IMR-90 (cell line): ENCODE measurements around the gene GIT1. TPM values are rescaled to one million over a fixed set of nuclear protein-coding genes. Genes with fewer than 3 reads are reported as not detected.
A peak's percentile ranks its signal among the peaks of the same experiment; 100 is the strongest.

Source experiments
- ATAC-seq: fragments of 200-7000 bp; cut with Tn5 transposase; 2 replicates; pipeline ENCODE4 v1.9.1; 2020; ENCODE audit warnings: low read depth, mild to moderate bottlenecking, moderate library complexity
- BruUV-seq: library from RNA; stranded (reverse); fragments of 400-500 nt; replicated peaks from 2 replicates; lab custom pipeline; 2021; lab: Mats Ljungman, UMichigan
- CTCF ChIA-PET: fragments of 300-600 bp; formaldehyde crosslinking; extraction: SDS; loops from one replicate; lab custom pipeline; 2021; ENCODE audit warnings: antibody characterized with exemption; lab: Yijun Ruan, JAX
- POLR2A ChIA-PET: fragments of 300-600 bp; sonication (Branson Sonifier 250); formaldehyde crosslinking; loops from one replicate; lab custom pipeline; 2022; ENCODE audit warnings: antibody characterized with exemption; ENCODE audit not compliant: unreplicated experiment; lab: Charles Lee
- DNase-seq: peaks from one replicate; pipeline ENCODE4 v3.0.0; 2013
- H2AFZ ChIP-seq: replicated peaks from 2 replicates; pipeline ENCODE3; 2013; ENCODE audit warnings: low read length, mild to moderate bottlenecking; ENCODE audit not compliant: poor library complexity
- H2AK5ac ChIP-seq: 2 replicates; pipeline ENCODE4 v1.6.1; 2013; ENCODE audit warnings: low read depth, low read length, inconsistent platforms
- H2AK9ac ChIP-seq: replicated peaks from 2 replicates; pipeline ENCODE3; 2013; ENCODE audit warnings: mild to moderate bottlenecking, low read depth, low read length, moderate library complexity; ENCODE audit not compliant: poor library complexity
- H2BK120ac ChIP-seq: 2 replicates; pipeline ENCODE4 v1.6.1; 2013; ENCODE audit warnings: low read depth, low read length, inconsistent platforms
- H2BK15ac ChIP-seq: 3 replicates; pipeline ENCODE4 v1.6.1; 2013; ENCODE audit warnings: low read depth, low read length, inconsistent platforms
- H2BK20ac ChIP-seq: 2 replicates; pipeline ENCODE4 v1.6.1; 2013; ENCODE audit warnings: low read depth, mild to moderate bottlenecking, inconsistent platforms, low read length, moderate library complexity
- H2BK5ac ChIP-seq: 2 replicates; pipeline ENCODE4 v1.6.1; 2013; ENCODE audit warnings: mild to moderate bottlenecking, low read depth, low read length, inconsistent platforms; ENCODE audit not compliant: poor library complexity, severe bottlenecking
- H3K14ac ChIP-seq: replicated peaks from 2 replicates; pipeline ENCODE4 v1.6.1; 2013; ENCODE audit warnings: low read depth, low read length, inconsistent platforms
- H3K18ac ChIP-seq: 2 replicates; pipeline ENCODE4 v1.6.1; 2013; ENCODE audit warnings: low read depth, low read length, control low read depth
- H3K23ac ChIP-seq: 2 replicates; pipeline ENCODE4 v1.6.1; 2013; ENCODE audit warnings: low read depth, low read length, inconsistent platforms
- H3K27ac ChIP-seq: 2 replicates; pipeline ENCODE4 v1.5.1; 2013; ENCODE audit warnings: mild to moderate bottlenecking, control low read depth, low read length; ENCODE audit not compliant: insufficient read depth
- H3K27me3 ChIP-seq: 2 replicates; pipeline ENCODE4 v1.6.1; 2013; ENCODE audit warnings: low read length; ENCODE audit not compliant: control insufficient read depth, insufficient read depth
- H3K36me3 ChIP-seq: 2 replicates; pipeline ENCODE4 v1.6.1; 2013; ENCODE audit warnings: low read length, mixed read lengths; ENCODE audit not compliant: control insufficient read depth, insufficient read depth
- H3K4ac ChIP-seq: 2 replicates; pipeline ENCODE4 v1.6.1; 2013; ENCODE audit warnings: low read depth, low read length, inconsistent platforms
- H3K4me1 ChIP-seq: 2 replicates; pipeline ENCODE4 v1.6.1; 2013; ENCODE audit warnings: low read length, mixed read lengths; ENCODE audit not compliant: control insufficient read depth, insufficient read depth
- H3K4me2 ChIP-seq: 2 replicates; pipeline ENCODE4 v1.6.1; 2013; ENCODE audit warnings: low read depth, mild to moderate bottlenecking, control low read depth, low read length, moderate library complexity
- H3K4me3 ChIP-seq: 2 replicates; pipeline ENCODE4 v1.5.1; 2013; ENCODE audit warnings: low read depth, mild to moderate bottlenecking, control low read depth, low read length, moderate library complexity; ENCODE audit not compliant: insufficient read depth
- H3K56ac ChIP-seq: 2 replicates; pipeline ENCODE4 v1.6.1; 2013; ENCODE audit warnings: low read length, inconsistent platforms; ENCODE audit not compliant: insufficient read depth; ENCODE audit errors: extremely low read depth
- H3K79me1 ChIP-seq, 2 experiments: 2 replicates each; pipeline ENCODE4 v1.6.1; 2013; ENCODE audit warnings: low read length in 2 of 2, inconsistent platforms in 1 of 2, low read depth in 1 of 2
- H3K9ac ChIP-seq: 2 replicates; pipeline ENCODE4 v1.6.1; 2013; ENCODE audit warnings: low read depth, low read length, control low read depth
- H3K9me1 ChIP-seq: 2 replicates; pipeline ENCODE4 v1.6.1; 2013; ENCODE audit warnings: low read length, inconsistent platforms; ENCODE audit not compliant: insufficient read depth
- H3K9me3 ChIP-seq: 2 replicates; pipeline ENCODE4 v1.6.1; 2013; ENCODE audit warnings: low read length; ENCODE audit not compliant: control insufficient read depth, insufficient read depth
- H4K20me1 ChIP-seq: 2 replicates; pipeline ENCODE4 v1.6.1; 2013; ENCODE audit warnings: low read length, inconsistent platforms; ENCODE audit not compliant: insufficient read depth
- H4K5ac ChIP-seq: 2 replicates; pipeline ENCODE4 v1.6.1; 2013; ENCODE audit warnings: mild to moderate bottlenecking, low read depth, low read length, control low read depth
- H4K8ac ChIP-seq, 2 experiments: 2 replicates each; pipeline ENCODE4 v1.6.1; 2013; ENCODE audit warnings: low read depth in 2 of 2, low read length in 2 of 2, control low read depth in 1 of 2, inconsistent platforms in 1 of 2
- H4K91ac ChIP-seq: 2 replicates; pipeline ENCODE4 v1.6.1; 2013; ENCODE audit warnings: low read depth, low read length, inconsistent platforms; ENCODE audit not compliant: insufficient read depth
- BHLHE40 ChIP-seq: fragments of 150-350 bp; IDR thresholded peaks from 2 replicates; pipeline ENCODE4 v1.6.1; 2016; ENCODE audit warnings: mild to moderate bottlenecking, low read depth, low read length
- CHD1 ChIP-seq: IDR thresholded peaks from 2 replicates; pipeline ENCODE4 v1.6.1; 2012; ENCODE audit warnings: low read depth, low read length, improper control_type of control experiment
- CTCF ChIP-seq: conservative IDR thresholded peaks from 2 replicates; pipeline ENCODE4 v1.5.1; 2012; ENCODE audit warnings: mild to moderate bottlenecking, low read depth, low read length, improper control_type of control experiment
- ELK1 ChIP-seq: fragments of 150-350 bp; IDR thresholded peaks from 2 replicates; pipeline ENCODE4 v1.6.1; 2016; ENCODE audit warnings: low read depth, mild to moderate bottlenecking, low read length, moderate library complexity, borderline replicate concordance
- MAZ ChIP-seq: IDR thresholded peaks from 2 replicates; pipeline ENCODE4 v1.6.1; 2012; ENCODE audit warnings: low read depth, mild to moderate bottlenecking, low read length, improper control_type of control experiment, moderate library complexity, borderline replicate concordance
- MXI1 ChIP-seq: IDR thresholded peaks from 2 replicates; pipeline ENCODE4 v1.6.1; 2012; ENCODE audit warnings: low read depth, mild to moderate bottlenecking, low read length, moderate library complexity, borderline replicate concordance
- NFE2L2 ChIP-seq: fragments of 150-350 bp; IDR thresholded peaks from 2 replicates; pipeline ENCODE4 v1.6.1; 2016; ENCODE audit warnings: low read depth, mild to moderate bottlenecking, low read length
- POLR2A ChIP-seq: IDR thresholded peaks from 2 replicates; pipeline ENCODE4 v1.6.1; 2012; ENCODE audit warnings: mild to moderate bottlenecking, low read depth, low read length
- RAD21 ChIP-seq: IDR thresholded peaks from 2 replicates; pipeline ENCODE4 v1.6.1; 2012; ENCODE audit warnings: low read length, improper control_type of control experiment
- RCOR1 ChIP-seq: IDR thresholded peaks from 2 replicates; pipeline ENCODE4 v1.6.1; 2012; ENCODE audit warnings: mild to moderate bottlenecking, low read length, improper control_type of control experiment; ENCODE audit not compliant: insufficient replicate concordance
- SMC3 ChIP-seq: fragments of 150-350 bp; IDR thresholded peaks from 2 replicates; pipeline ENCODE4 v1.6.1; 2016; ENCODE audit warnings: low read depth, mild to moderate bottlenecking, antibody characterized with exemption, low read length, moderate library complexity
- USF2 ChIP-seq: fragments of 150-350 bp; IDR thresholded peaks from 2 replicates; pipeline ENCODE4 v1.6.1; 2017; ENCODE audit warnings: mild to moderate bottlenecking, antibody characterized with exemption, low read length, low read depth
- WGBS, 2 experiments: methylation state at CpG; one replicate each; pipeline versions ENCODE4 v1.1.5 to v1.1.7; 2013; ENCODE audit warnings: missing lambda C conversion rate in 2 of 2; ENCODE audit not compliant: insufficient read length in 1 of 2; ENCODE audit errors: extremely low coverage in 2 of 2; 5-methylcytosine and 5-hydroxymethylcytosine counted together
- dilution Hi-C: fragments of 300-500 bp; cut with HindIII; formaldehyde crosslinking; loops from one replicate; pipeline ENCODE4 v1.14.3; 2018; ENCODE audit warnings: low sequenced_read_pairs; ENCODE audit not compliant: unreplicated experiment
- in situ Hi-C: fragments of 300-500 bp; cut with MboI; formaldehyde crosslinking; loops from 3 replicates; pipeline ENCODE4 v1.14.3; 2019; ENCODE audit warnings: low sequenced_read_pairs, inconsistent platforms, mixed read lengths
- intact Hi-C: fragments of 100-400 bp; cut with micrococcal nuclease; formaldehyde crosslinking; loops from 2 replicates; pipeline ENCODE4 v1.10.0; 2022
- polyA plus RNA-seq, 3 experiments: library from polyadenylated mRNA; depleted of rRNA; stranded (reverse); fragments of >200 nt; gene quantifications; 2 replicates each; pipeline ENCODE4 v1.2.3, GENCODE V29; 2012; ENCODE audit warnings: low replicate concordance in 1 of 3
- total RNA-seq: library from RNA; depleted of rRNA; stranded (reverse); fragments of >200 nt; gene quantifications from 2 replicates; pipeline ENCODE4 v1.2.3, GENCODE V29; 2012

The GIT1 gene
- total and polyA plus RNA-seq, 2 of the 4 experiments (the other 2 are of a cell fraction) = 14.2 to 34.2 TPM

- ChIA-PET POLR2A (interaction anchor here (0.6 kb wide), 1 partner anchor 18 kb away, joined by 3 read pairs; no protein-coding TSS in a partner anchor), CTCF (interaction anchor here (1.3 to 2.4 kb wide), 3 partner anchors 16 to 203 kb away, joined by 3 to 13 read pairs (median 7); no protein-coding TSS in a partner anchor)
- Histone ChIP-seq H2BK5ac (peak overlapping the region; percentile 18), H2BK20ac (no peak overlapping the region), H3K27ac (no peak overlapping the region; the same call in 1 of the 2 replicates), H4K20me1 (no peaks in the 10 kb centered on the region), H3K9me1 (no peaks in the 10 kb centered on the region; the same call in 1 of the 2 replicates), H3K4ac (peak overlapping the region; percentile 60), H4K91ac (peak overlapping the region; percentile 33; the same call in 1 of the 2 replicates), H2AK9ac (peak overlapping the region; percentile 93), H3K18ac (no peak overlapping the region; the same call in 1 of the 2 replicates), H3K4me2 (0 out of 2 replicates have a peak overlapping the region, but pooled peaks have one; percentile 4), H3K27me3 (no peaks in the 10 kb centered on the region), H2BK15ac (no peak overlapping the region; the same call in 2 of the 3 replicates), H3K36me3 (peaks cover 51% of the 10 kb centered on the region), H2AK5ac (peak overlapping the region; percentile 93), H3K14ac (no peak overlapping the region), H3K9ac (no peak overlapping the region), H3K4me1 (peaks cover 11% of the 10 kb centered on the region), H2AFZ (peak overlapping the region; percentile 87), H3K79me1 (peaks cover 3 to 36% of the 10 kb centered on the region in 2 experiments), H2BK120ac (no peak overlapping the region), H4K5ac (0 out of 2 replicates have a peak overlapping the region, but pooled peaks have one; percentile 35), H3K4me3 (no peak overlapping the region), H3K23ac (no peak overlapping the region), H3K9me3 (no peaks in the 10 kb centered on the region), H4K8ac (peak overlapping the region; percentile 57 to 83; a peak in 3 of 4 replicates), H3K56ac (no peak overlapping the region)
- dilution Hi-C loops = no loop called here
- TF ChIP-seq NFE2L2 (no peak), SMC3 (peak; percentile 58), MXI1 (peak; percentile 89; the same call in 1 of the 2 replicates), MAZ (peak; percentile 55; the same call in 1 of the 2 replicates), CHD1 (no peak), POLR2A (no peak), RAD21 (peak; percentile 53), RCOR1 (no peak), USF2 (peak; percentile 74), BHLHE40 (peak; percentile 61), ELK1 (no peak), CTCF (peak; percentile 78)
- ATAC-seq = peak; percentile 28
- DNase-seq = peak; percentile 56
- no TSS peak for BruUV-seq
- intact Hi-C loops = loop anchor here (1.0 kb wide), 1 partner anchor 203 kb away; no protein-coding TSS in a partner anchor
- in situ Hi-C loops = no loop called here
- WGBS, 2 experiments = 8% methylated on average over 21 of the region's 62 CpGs; no CpG with 5 or more reads in 1 of the 2 experiments
Observed at GRCh38 chr17:29572691-29573557, 16.5 kb downstream of the GIT1 start.
